NT2/D1 (cell line): ENCODE results near the gene FSTL4.

Experiments
- DNase-seq: peaks from one replicate; pipeline ENCODE4 v3.0.0-alpha.2; 2011; ENCODE audit warnings: low read depth, low spot score
- H3K27me3 ChIP-seq: 2 replicates; pipeline ENCODE4 v1.6.0; 2011; ENCODE audit warnings: mild to moderate bottlenecking; ENCODE audit not compliant: insufficient read length, insufficient read depth
- H3K36me3 ChIP-seq: 2 replicates; pipeline ENCODE4 v1.6.1; 2011; ENCODE audit warnings: mild to moderate bottlenecking, low read length, mixed read lengths; ENCODE audit not compliant: insufficient read depth, insufficient read length
- H3K4me1 ChIP-seq: 2 replicates; pipeline ENCODE4 v1.5.1; 2011; ENCODE audit not compliant: insufficient read depth, insufficient read length
- H3K4me3 ChIP-seq: 2 replicates; pipeline ENCODE4 v1.5.1; 2011; ENCODE audit warnings: low read depth; ENCODE audit not compliant: insufficient read length
- H3K9ac ChIP-seq: 2 replicates; pipeline ENCODE4 v1.6.0; 2011; ENCODE audit warnings: low read depth; ENCODE audit not compliant: insufficient read length
- H3K9me3 ChIP-seq: 2 replicates; pipeline ENCODE4 v1.5.1; 2011; ENCODE audit warnings: mild to moderate bottlenecking, low read length; ENCODE audit not compliant: insufficient read depth
- SUZ12 ChIP-seq: IDR thresholded peaks from 2 replicates; pipeline ENCODE4 v1.6.1; 2011; ENCODE audit not compliant: insufficient read length, insufficient read depth; ENCODE audit errors: extremely low read depth
- YY1 ChIP-seq: IDR thresholded peaks from 2 replicates; pipeline ENCODE4 v1.6.1; 2011; ENCODE audit not compliant: insufficient read length, insufficient read depth
- ZNF274 ChIP-seq: IDR thresholded peaks from 2 replicates; pipeline ENCODE4 v1.6.1; 2011; ENCODE audit warnings: mild to moderate bottlenecking, low read depth, low read length

Gene FSTL4

DNA sequence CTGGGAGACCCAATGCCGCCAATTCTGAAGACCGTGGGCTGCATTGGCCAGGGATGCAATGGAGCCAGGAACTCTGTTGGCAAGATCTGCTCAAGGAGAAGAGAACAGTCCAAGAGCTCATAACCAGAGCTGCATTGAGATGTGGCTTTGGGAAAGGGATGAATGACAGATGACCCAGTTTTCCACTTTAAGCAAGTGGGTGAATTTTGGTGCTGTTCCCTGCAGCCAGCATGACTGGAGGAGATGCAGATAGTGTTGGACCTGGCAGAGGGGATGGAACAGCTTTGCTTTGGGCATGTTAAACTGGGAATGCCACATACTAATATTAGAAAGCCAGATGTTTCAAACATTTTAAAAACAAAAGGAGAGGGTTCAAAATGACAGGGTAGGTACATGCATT is 143.1 kb downstream of the FSTL4 start:
- no peak for TF ChIP-seq YY1
- TF ChIP-seq SUZ12, result no peak
- no peak for TF ChIP-seq ZNF274
- peaks cover 7% of the 10 kb centered on the region for H3K4me1 ChIP-seq
- H3K27me3 ChIP-seq, result no peaks in the 10 kb centered on the region
- H3K4me3 ChIP-seq, result no peak overlapping the region
- no peak overlapping the region for H3K9ac ChIP-seq
- no peaks in the 10 kb centered on the region for H3K36me3 ChIP-seq
- H3K9me3 ChIP-seq, result no peaks in the 10 kb centered on the region
- no peak for DNase-seq

DNA sequence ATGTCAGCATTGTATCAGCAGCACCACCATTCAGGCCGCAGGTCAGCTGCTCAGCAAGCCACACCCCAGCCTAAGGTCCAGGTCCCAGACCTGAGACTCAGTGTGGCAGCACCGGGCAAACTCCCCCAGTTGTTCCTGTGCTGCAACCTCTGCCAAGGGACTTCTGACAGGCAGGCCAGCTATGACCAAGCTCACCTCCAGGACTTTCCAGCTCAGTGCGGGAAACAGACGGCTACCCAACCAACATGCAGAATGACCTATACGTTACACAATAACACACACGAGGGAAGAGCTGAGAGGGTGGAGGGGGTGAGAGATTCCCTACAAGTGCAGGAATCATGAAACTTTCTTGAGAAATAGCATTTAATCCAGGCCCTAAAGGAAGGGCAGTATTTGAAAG is 143.7 kb downstream of the FSTL4 start:
- Histone ChIP-seq H3K4me1 (peaks cover 7% of the 10 kb centered on the region), H3K36me3 (no peaks in the 10 kb centered on the region), H3K4me3 (no peak overlapping the region), H3K27me3 (no peaks in the 10 kb centered on the region), H3K9me3 (no peaks in the 10 kb centered on the region), H3K9ac (no peak overlapping the region)
- DNase-seq, result no peak
- TF ChIP-seq ZNF274, result no peak
- no peak for TF ChIP-seq YY1
- TF ChIP-seq SUZ12, result no peak

DNA sequence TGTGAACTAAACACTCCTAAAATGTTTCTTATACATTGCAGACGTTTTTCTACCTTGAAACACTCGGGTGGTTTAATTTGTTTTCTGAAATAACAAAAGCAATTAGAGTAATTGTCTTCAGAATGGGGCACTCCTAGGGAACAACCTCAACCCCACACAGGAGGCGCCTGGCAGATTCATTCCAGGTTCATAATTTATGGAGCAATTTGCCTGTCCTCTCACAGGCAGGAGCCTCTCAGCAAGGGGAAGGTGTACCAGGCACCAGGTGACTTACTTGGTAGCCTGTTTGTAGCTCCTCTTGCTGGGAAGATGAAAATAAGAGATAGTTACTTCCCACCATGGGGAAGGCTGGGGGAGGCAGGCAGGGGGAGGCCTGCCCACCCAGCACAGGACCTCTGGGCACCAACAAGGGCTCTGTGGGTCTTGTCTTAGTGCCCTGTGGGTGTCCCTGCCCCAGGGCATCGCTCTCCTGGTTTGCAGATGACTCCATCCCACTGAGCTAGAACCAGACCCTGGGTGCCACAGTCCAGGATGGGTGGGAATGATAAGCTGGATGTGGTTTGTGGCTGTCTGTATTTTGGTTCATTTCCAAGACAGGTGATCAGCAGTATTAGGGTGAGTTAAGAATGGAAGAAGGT is 144.4 kb downstream of the FSTL4 start:
- no peaks in the 10 kb centered on the region for H3K9me3 ChIP-seq
- H3K36me3 ChIP-seq, result no peaks in the 10 kb centered on the region
- no peak overlapping the region for H3K4me3 ChIP-seq
- no peak overlapping the region for H3K9ac ChIP-seq
- H3K4me1 ChIP-seq, result peaks cover 7% of the 10 kb centered on the region
- H3K27me3 ChIP-seq, result no peaks in the 10 kb centered on the region
- no peak for DNase-seq
- no peak for TF ChIP-seq YY1

DNA sequence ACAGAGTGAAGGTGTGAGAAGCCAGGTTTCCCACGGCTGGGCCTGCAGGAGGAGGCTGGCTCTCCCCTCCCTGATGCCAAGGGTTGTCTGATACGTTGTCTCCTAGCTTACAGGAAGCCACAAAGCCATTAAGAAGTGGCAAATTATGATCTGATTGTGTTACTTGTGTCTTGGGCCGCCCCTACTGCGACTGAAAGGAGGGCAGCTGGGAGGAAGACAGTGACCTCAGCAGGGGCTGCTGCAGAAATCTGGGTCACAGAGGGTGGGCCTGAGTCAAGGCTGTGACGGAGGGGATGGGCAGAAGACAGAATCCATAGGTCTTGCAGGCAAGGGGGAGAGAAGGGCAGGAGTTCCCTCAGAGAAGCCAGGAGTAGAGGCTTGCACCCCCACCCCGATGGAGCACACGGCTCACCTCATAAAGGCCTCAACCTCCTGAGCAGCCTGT is 145.0 kb downstream of the FSTL4 start:
- no peak for DNase-seq
- H3K36me3 ChIP-seq, result no peaks in the 10 kb centered on the region
- peaks cover 7% of the 10 kb centered on the region for H3K4me1 ChIP-seq
- H3K27me3 ChIP-seq, result no peaks in the 10 kb centered on the region
- H3K9ac ChIP-seq, result no peak overlapping the region
- no peak for TF ChIP-seq ZNF274
- no peak for TF ChIP-seq SUZ12
- TF ChIP-seq YY1, result no peak
- no peak overlapping the region for H3K4me3 ChIP-seq
- no peaks in the 10 kb centered on the region for H3K9me3 ChIP-seq

GRCh38 chr5:133466556-133467334 is 145.6 kb downstream of the FSTL4 start:
- Histone ChIP-seq H3K4me3 (no peak overlapping the region), H3K27me3 (no peaks in the 10 kb centered on the region), H3K36me3 (no peaks in the 10 kb centered on the region), H3K9ac (no peak overlapping the region), H3K9me3 (no peaks in the 10 kb centered on the region), H3K4me1 (peaks cover 7% of the 10 kb centered on the region)
- DNase-seq, result no peak
- TF ChIP-seq SUZ12, result no peak
- no peak for TF ChIP-seq YY1
- no peak for TF ChIP-seq ZNF274

DNA sequence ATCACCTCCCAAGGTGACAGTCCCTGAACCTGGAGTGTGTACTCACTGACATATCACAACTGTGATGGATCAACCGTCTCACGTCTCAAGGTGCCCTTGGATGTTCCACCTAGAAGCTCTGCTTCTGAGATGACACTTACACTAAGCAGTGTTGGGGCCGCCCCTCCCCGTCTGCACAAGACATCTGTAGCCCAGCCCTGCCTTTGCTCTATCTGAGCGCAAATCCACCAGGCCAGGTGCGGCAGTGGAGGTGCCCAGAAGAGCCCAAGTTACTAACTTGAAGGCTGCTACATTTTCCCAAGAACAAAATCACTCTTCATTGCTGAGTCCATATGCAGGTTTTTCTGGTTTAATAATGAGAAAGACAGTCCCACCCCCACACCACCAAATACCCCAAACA is 148.3 kb downstream of the FSTL4 start:
- Histone ChIP-seq H3K9me3 (no peaks in the 10 kb centered on the region), H3K9ac (no peak overlapping the region), H3K27me3 (no peaks in the 10 kb centered on the region), H3K4me1 (peaks cover 7% of the 10 kb centered on the region), H3K4me3 (no peak overlapping the region), H3K36me3 (no peaks in the 10 kb centered on the region)
- no peak for DNase-seq
- TF ChIP-seq ZNF274, result no peak
- TF ChIP-seq YY1, result no peak
- no peak for TF ChIP-seq SUZ12

DNA sequence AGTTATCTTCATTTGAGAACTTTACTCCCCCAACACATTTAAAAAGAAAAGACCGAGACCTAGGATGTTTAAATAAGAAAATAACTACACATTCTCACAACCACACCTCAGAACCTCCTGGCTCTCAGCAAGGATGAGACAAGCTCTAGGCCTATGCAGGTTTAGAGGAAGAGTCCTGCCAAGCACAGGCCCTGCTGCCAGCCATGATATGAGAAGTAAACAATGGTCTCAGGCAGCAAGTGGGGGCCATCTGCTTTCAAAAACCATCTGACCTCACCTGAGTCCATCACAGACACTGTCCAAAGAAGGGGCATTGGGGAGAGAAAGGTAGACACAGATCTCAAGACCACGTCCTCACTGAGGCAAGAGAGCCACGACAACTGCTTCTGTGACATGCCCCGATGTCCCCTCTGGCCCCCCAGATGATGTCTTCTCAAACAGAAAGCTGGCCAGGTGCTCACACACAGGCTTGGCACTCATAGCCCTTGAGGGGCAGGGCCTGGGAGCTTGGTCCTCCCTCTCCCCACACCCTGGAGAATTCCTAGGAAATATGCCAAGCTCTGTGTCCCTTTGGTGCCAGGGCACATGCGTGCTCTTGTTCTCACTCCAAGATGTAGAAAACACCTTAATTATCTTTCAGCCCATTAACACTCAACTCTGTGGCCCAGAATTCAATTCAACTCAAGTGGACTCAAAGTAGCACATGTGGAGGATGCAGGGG is 150.4 kb downstream of the FSTL4 start:
- Histone ChIP-seq H3K9me3 (no peaks in the 10 kb centered on the region), H3K27me3 (no peaks in the 10 kb centered on the region), H3K4me3 (no peak overlapping the region), H3K9ac (no peak overlapping the region), H3K36me3 (no peaks in the 10 kb centered on the region), H3K4me1 (peaks cover 4% of the 10 kb centered on the region)
- TF ChIP-seq SUZ12, result no peak
- TF ChIP-seq ZNF274, result no peak
- no peak for TF ChIP-seq YY1
- no peak for DNase-seq
